ENCODE data around the gene TOP2B. TPM values are rescaled to one million over a fixed set of nuclear protein-coding genes. Genes with fewer than 3 reads are reported as not detected.
A peak's percentile ranks its signal among the peaks of the same experiment; 100 is the strongest.

TOP2B gene
- total and polyA plus RNA-seq, 9 of the 15 experiments (the other 6 are each of a cell fraction or from before 2014, with no cell fraction given) = 45.3 to 186 (median 134) TPM

DNA sequence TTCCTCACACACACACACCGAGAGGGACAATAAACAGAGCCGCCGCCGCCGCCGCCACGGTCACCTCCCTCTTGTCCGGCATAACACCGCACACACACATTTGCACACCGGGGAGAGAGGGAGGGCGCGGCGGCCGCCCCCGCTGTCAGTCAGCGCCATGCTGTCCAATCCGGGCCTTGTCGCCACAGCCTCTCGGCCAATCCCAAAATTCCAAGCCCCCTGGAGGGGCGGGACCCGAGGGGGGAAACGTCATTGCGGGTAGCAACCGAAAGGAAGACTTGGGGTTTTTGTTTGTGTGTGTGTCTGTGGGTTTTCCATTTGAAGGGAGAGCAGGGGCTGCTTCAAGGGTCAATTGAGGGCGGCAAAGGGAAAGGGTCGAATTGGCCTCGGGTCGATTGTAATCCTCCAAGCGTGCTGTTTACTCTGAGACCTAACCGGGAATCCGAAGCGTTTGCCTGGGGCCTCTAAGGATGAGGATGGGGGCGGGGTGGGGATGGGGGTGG, at the start of gene TOP2B (continued):
- TF ChIP-seq, protein P1, sequence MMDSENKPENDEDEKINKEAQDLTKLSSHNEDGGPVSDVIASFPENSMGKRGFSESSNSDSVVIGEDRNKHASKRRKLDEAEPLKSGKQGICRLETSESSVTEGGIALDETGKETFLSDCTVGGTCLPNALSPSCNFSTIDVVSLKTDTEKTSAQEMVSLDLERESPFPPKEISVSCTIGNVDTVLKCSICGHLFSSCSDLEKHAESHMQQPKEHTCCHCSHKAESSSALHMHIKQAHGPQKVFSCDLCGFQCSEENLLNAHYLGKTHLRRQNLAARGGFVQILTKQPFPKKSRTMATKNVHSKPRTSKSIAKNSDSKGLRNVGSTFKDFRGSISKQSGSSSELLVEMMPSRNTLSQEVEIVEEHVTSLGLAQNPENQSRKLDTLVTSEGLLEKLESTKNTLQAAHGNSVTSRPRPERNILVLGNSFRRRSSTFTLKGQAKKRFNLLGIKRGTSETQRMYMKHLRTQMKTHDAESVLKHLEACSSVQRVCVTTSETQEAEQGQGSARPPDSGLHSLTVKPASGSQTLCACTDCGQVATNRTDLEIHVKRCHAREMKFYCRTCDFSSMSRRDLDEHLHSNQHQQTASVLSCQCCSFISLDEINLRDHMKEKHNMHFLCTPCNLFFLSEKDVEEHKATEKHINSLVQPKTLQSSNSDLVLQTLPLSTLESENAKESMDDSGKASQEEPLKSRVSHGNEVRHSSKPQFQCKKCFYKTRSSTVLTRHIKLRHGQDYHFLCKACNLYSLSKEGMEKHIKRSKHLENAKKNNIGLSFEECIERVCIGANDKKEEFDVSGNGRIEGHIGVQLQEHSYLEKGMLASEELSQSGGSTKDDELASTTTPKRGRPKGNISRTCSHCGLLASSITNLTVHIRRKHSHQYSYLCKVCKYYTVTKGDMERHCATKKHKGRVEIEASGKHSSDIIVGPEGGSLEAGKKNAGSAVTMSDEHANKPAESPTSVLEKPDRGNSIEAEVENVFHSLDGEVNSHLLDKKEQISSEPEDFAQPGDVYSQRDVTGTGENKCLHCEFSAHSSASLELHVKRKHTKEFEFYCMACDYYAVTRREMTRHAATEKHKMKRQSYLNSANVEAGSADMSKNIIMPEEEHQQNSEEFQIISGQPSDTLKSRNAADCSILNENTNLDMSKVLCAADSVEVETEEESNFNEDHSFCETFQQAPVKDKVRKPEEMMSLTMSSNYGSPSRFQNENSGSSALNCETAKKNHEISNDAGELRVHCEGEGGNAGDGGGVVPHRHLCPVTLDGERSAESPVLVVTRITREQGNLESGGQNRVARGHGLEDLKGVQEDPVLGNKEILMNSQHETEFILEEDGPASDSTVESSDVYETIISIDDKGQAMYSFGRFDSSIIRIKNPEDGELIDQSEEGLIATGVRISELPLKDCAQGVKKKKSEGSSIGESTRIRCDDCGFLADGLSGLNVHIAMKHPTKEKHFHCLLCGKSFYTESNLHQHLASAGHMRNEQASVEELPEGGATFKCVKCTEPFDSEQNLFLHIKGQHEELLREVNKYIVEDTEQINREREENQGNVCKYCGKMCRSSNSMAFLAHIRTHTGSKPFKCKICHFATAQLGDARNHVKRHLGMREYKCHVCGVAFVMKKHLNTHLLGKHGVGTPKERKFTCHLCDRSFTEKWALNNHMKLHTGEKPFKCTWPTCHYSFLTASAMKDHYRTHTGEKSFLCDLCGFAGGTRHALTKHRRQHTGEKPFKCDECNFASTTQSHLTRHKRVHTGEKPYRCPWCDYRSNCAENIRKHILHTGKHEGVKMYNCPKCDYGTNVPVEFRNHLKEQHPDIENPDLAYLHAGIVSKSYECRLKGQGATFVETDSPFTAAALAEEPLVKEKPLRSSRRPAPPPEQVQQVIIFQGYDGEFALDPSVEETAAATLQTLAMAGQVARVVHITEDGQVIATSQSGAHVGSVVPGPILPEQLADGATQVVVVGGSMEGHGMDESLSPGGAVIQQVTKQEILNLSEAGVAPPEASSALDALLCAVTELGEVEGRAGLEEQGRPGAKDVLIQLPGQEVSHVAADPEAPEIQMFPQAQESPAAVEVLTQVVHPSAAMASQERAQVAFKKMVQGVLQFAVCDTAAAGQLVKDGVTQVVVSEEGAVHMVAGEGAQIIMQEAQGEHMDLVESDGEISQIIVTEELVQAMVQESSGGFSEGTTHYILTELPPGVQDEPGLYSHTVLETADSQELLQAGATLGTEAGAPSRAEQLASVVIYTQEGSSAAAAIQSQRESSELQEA (IDR thresholded peaks at IDR 0.05; ENCODE audit: low read depth) = no peak; the same call in 1 of the 2 replicates
- TF ChIP-seq DIDO1 (tag; IDR thresholded peaks at IDR 0.05; ENCODE audit: low read depth) (no peak), ZC3H8 (IDR thresholded peaks at IDR 0.05) (no peak), DMBX1 (CRISPR knock-in tag; IDR thresholded peaks at IDR 0.05; ENCODE audit: borderline replicate concordance) (no peak), RFX5 (IDR thresholded peaks at IDR 0.05; ENCODE audit: low read depth, low read length) (peak; percentile 100), PHF21A (IDR thresholded peaks at IDR 0.05; ENCODE audit: borderline replicate concordance, low read depth) (no peak), RBM25 (IDR thresholded peaks at IDR 0.05; ENCODE audit: low read depth, low read length, severe bottlenecking) (peak; percentile 89), ZNF589 (CRISPR knock-in tag; IDR thresholded peaks at IDR 0.05; ENCODE audit: low read depth) (no peak), MBD2 (IDR thresholded peaks at IDR 0.05; ENCODE audit: borderline replicate concordance, low read depth) (peak; percentile 95), SMARCE1 (IDR thresholded peaks at IDR 0.05) (0 out of 2 replicates have a peak, but pooled peaks have one; percentile 8), SRSF1 (IDR thresholded peaks at IDR 0.05; ENCODE audit: low read depth, low read length) (no peak), ARID2 (IDR thresholded peaks at IDR 0.05) (no peak), FOXK2 (conservative IDR thresholded peaks at IDR 0.05 in 1 of 2, IDR thresholded peaks at IDR 0.05 in 1 of 2; ENCODE audit: low read depth in 2 of 2) (peak; percentile 54 to 78; a peak in 2 of 4 replicates), SP2 (IDR thresholded peaks at IDR 0.05; ENCODE audit: extremely low read depth, low read depth, low read length, poor library complexity, severe bottlenecking) (peak; percentile 76), ZNF57 (CRISPR knock-in tag; IDR thresholded peaks at IDR 0.05) (no peak), FOXP1 (CRISPR knock-in tag; IDR thresholded peaks at IDR 0.05) (peak; percentile 79; the same call in 1 of the 2 replicates), TAF9B (IDR thresholded peaks at IDR 0.05; ENCODE audit: partially characterized antibody) (peak; percentile 68)
- TF ChIP-seq, protein P2, sequence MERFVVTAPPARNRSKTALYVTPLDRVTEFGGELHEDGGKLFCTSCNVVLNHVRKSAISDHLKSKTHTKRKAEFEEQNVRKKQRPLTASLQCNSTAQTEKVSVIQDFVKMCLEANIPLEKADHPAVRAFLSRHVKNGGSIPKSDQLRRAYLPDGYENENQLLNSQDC (CRISPR knock-in tag; IDR thresholded peaks at IDR 0.05) = peak; percentile 88; the same call in 1 of the 2 replicates
- TF ChIP-seq, protein P3, sequence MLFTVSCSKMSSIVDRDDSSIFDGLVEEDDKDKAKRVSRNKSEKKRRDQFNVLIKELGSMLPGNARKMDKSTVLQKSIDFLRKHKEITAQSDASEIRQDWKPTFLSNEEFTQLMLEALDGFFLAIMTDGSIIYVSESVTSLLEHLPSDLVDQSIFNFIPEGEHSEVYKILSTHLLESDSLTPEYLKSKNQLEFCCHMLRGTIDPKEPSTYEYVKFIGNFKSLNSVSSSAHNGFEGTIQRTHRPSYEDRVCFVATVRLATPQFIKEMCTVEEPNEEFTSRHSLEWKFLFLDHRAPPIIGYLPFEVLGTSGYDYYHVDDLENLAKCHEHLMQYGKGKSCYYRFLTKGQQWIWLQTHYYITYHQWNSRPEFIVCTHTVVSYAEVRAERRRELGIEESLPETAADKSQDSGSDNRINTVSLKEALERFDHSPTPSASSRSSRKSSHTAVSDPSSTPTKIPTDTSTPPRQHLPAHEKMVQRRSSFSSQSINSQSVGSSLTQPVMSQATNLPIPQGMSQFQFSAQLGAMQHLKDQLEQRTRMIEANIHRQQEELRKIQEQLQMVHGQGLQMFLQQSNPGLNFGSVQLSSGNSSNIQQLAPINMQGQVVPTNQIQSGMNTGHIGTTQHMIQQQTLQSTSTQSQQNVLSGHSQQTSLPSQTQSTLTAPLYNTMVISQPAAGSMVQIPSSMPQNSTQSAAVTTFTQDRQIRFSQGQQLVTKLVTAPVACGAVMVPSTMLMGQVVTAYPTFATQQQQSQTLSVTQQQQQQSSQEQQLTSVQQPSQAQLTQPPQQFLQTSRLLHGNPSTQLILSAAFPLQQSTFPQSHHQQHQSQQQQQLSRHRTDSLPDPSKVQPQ (CRISPR knock-in tag; IDR thresholded peaks at IDR 0.05; ENCODE audit: borderline replicate concordance) = no peak
